AG04449 (cell line): Measurements from ENCODE around the gene RAI1.

Experiments used
- CTCF ChIA-PET: fragments of 350-600 bp; formaldehyde crosslinking; extraction: SDS; loops from one replicate; lab custom pipeline; 2021; ENCODE audit warnings: antibody characterized with exemption; lab: Yijun Ruan, JAX
- POLR2A ChIA-PET: fragments of 400-600, 350-600 bp; formaldehyde crosslinking; extraction: SDS; loops from one replicate; lab custom pipeline; 2020; ENCODE audit warnings: antibody characterized with exemption, inconsistent platforms; lab: Yijun Ruan, JAX
- DNase-seq: peaks from one replicate; pipeline ENCODE4 v3.0.0-alpha.2; 2010; ENCODE audit warnings: low read depth, low spot score
- H3K4me3 ChIP-seq: 2 replicates; pipeline ENCODE4 v1.5.1; 2011; ENCODE audit warnings: low read depth, mild to moderate bottlenecking, control low read depth, low read length
- TF ChIP-seq, protein P1 (sequence below): IDR thresholded peaks from one replicate; pipeline ENCODE4 v1.5.1; 2011; ENCODE audit warnings: mild to moderate bottlenecking, moderate library complexity, low read length, control low read depth, inconsistent platforms; ENCODE audit not compliant: insufficient read depth; ENCODE audit errors: missing control alignments

Gene RAI1

GRCh38 chr17:17826342-17826713, 145.1 kb downstream of the RAI1 start:
- POLR2A ChIA-PET, result no interaction called here
- H3K4me3 ChIP-seq, result no peak overlapping the region
- no peak for DNase-seq
- TF ChIP-seq, protein P1, sequence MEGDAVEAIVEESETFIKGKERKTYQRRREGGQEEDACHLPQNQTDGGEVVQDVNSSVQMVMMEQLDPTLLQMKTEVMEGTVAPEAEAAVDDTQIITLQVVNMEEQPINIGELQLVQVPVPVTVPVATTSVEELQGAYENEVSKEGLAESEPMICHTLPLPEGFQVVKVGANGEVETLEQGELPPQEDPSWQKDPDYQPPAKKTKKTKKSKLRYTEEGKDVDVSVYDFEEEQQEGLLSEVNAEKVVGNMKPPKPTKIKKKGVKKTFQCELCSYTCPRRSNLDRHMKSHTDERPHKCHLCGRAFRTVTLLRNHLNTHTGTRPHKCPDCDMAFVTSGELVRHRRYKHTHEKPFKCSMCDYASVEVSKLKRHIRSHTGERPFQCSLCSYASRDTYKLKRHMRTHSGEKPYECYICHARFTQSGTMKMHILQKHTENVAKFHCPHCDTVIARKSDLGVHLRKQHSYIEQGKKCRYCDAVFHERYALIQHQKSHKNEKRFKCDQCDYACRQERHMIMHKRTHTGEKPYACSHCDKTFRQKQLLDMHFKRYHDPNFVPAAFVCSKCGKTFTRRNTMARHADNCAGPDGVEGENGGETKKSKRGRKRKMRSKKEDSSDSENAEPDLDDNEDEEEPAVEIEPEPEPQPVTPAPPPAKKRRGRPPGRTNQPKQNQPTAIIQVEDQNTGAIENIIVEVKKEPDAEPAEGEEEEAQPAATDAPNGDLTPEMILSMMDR, result no peak
- CTCF ChIA-PET, result interaction anchor here (1.2 to 4.5 kb wide), 3 partner anchors 14 to 34 kb away, joined by 3 to 21 read pairs (median 3); no protein-coding TSS in a partner anchor

GRCh38 chr17:17826942-17827785, 145.9 kb downstream of the RAI1 start:
- TF ChIP-seq, protein P1, result no peak
- H3K4me3 ChIP-seq, result no peak overlapping the region
- CTCF ChIA-PET, result interaction anchor here (0.9 to 4.5 kb wide), 4 partner anchors 15 to 214 kb away, joined by 3 to 21 read pairs (median 4); no protein-coding TSS in a partner anchor
- no peak for DNase-seq
- POLR2A ChIA-PET, result interaction anchor here (1.5 kb wide), 1 partner anchor 9 kb away, joined by 6 read pairs; the partner anchor contains the start of gene SREBF1

GRCh38 chr17:17827826-17828621, 146.8 kb downstream of the RAI1 start:
- DNase-seq, result no peak
- ChIA-PET CTCF (interaction anchor here (0.9 to 4.5 kb wide), 4 partner anchors 16 to 213 kb away, joined by 3 to 21 read pairs (median 4); no protein-coding TSS in a partner anchor), POLR2A (interaction anchor here (1.5 kb wide), 1 partner anchor 8 kb away, joined by 6 read pairs; the partner anchor contains the start of gene SREBF1)
- H3K4me3 ChIP-seq, result no peak overlapping the region
- TF ChIP-seq, protein P1, result no peak

DNA sequence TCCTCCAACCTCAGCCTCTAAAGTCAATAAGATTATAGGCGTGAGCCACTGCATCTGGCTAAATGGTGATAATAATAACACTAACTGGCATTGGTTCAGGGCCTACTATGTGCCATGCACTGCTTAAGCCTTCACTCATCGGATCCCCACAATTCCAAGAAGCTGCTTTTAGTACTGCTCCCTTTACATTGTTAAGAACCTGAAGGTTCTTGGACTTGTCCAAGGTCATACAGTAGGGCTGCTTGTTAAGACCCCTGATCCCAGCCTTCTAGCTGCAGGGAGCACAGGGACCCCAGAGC, 149.0 kb downstream of the RAI1 start:
- ChIA-PET CTCF (interaction anchor here (1.3 to 4.0 kb wide), 2 partner anchors 18 to 30 kb away, joined by 3 to 19 read pairs; no protein-coding TSS in a partner anchor), POLR2A (no interaction called here)
- H3K4me3 ChIP-seq, result no peak overlapping the region
- TF ChIP-seq, protein P1, result no peak
- DNase-seq, result no peak

DNA sequence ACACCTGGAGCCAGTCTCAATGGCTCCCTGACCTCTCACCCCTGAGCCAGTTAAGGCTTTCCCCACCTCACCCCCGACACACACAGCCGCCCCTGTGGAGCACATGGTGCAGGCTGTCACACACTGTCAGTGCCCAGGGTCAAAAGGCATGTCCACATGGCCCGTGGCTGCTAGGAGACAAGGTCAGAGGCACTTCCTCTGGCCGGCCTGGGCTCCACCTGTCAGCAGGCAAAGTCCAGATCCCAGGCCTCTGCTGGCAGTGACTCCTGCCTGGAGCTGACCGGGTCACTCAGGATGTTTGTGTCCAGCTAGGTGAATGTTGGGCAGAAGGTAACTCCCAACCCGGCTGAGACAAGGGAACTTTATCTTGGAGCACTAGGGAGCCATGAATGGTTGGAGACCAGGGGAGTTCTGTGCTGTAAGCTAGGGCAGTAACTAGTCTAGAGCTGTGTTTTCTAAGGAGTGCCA, 149.5 kb downstream of the RAI1 start:
- ChIA-PET CTCF (interaction anchor here (1.3 to 4.0 kb wide), 2 partner anchors 19 to 29 kb away, joined by 3 to 19 read pairs; no protein-coding TSS in a partner anchor), POLR2A (no interaction called here)
- H3K4me3 ChIP-seq, result no peak overlapping the region
- DNase-seq, result no peak
- TF ChIP-seq, protein P1, result no peak
